HEK293T (cell line): ENCODE data around the gene TTC19.
"Not testable (repeated sequence)": the region's sequence is repeated elsewhere in the genome, so short reads cannot be mapped to it uniquely, and the experiment has no call there.

ENCODE experiments used
- CTCF ChIA-PET: fragments of 350-600 bp; formaldehyde crosslinking; extraction: SDS; loops from one replicate; lab custom pipeline; 2021; ENCODE audit warnings: antibody characterized with exemption, inconsistent platforms; lab: Yijun Ruan, JAX
- POLR2A ChIA-PET: fragments of 350-600 bp; formaldehyde crosslinking; extraction: SDS; loops from one replicate; lab custom pipeline; 2020; ENCODE audit warnings: antibody characterized with exemption, inconsistent platforms; lab: Yijun Ruan, JAX
- DNase-seq: peaks from one replicate; pipeline ENCODE4 v3.0.0; 2012; ENCODE audit warnings: mixed read lengths; ENCODE audit errors: extremely low spot score
- ARNT ChIP-seq: fragments of 450-650 bp; IDR thresholded peaks from 2 replicates; pipeline ENCODE4 v1.6.1; 2017; ENCODE audit warnings: mild to moderate bottlenecking
- BHLHE40 ChIP-seq: fragments of 450-650 bp; IDR thresholded peaks from 2 replicates; pipeline ENCODE4 v1.6.1; 2016; ENCODE audit warnings: mild to moderate bottlenecking, moderate library complexity, borderline replicate concordance
- CTBP1 ChIP-seq: fragments of 450-650 bp; IDR thresholded peaks from 2 replicates; pipeline ENCODE4 v1.6.1; 2016; ENCODE audit warnings: borderline replicate concordance
- ELF4 ChIP-seq: fragments of 450-650 bp; IDR thresholded peaks from 2 replicates; pipeline ENCODE4 v1.6.1; 2017; ENCODE audit warnings: antibody characterized with exemption
- FOXA1 ChIP-seq: fragments of 450-650 bp; IDR thresholded peaks from 2 replicates; pipeline ENCODE4 v1.6.1; 2016; ENCODE audit warnings: mild to moderate bottlenecking
- FOXK2 ChIP-seq: fragments of 450-650 bp; IDR thresholded peaks from 2 replicates; pipeline ENCODE4 v1.6.1; 2016; ENCODE audit warnings: mild to moderate bottlenecking
- FOXM1 ChIP-seq: fragments of 450-650 bp; IDR thresholded peaks from 2 replicates; pipeline ENCODE4 v1.6.1; 2017; ENCODE audit warnings: mild to moderate bottlenecking, borderline replicate concordance
- HDGF ChIP-seq: fragments of 450-650 bp; IDR thresholded peaks from 2 replicates; pipeline ENCODE4 v1.6.1; 2017; ENCODE audit warnings: antibody characterized with exemption, borderline replicate concordance
- L3MBTL2 ChIP-seq: fragments of 450-650 bp; conservative IDR thresholded peaks from 2 replicates; pipeline ENCODE4 v1.6.1; 2016; ENCODE audit warnings: mild to moderate bottlenecking
- LEF1 ChIP-seq: fragments of 450-650 bp; IDR thresholded peaks from 2 replicates; pipeline ENCODE4 v1.6.1; 2017; ENCODE audit warnings: mild to moderate bottlenecking, borderline replicate concordance
- NFRKB ChIP-seq: fragments of 450-650 bp; IDR thresholded peaks from 2 replicates; pipeline ENCODE4 v1.6.1; 2016; ENCODE audit warnings: mild to moderate bottlenecking, moderate library complexity
- PKNOX1 ChIP-seq: fragments of 450-650 bp; IDR thresholded peaks from 2 replicates; pipeline ENCODE4 v1.6.1; 2016
- SP1 ChIP-seq: fragments of 450-650 bp; IDR thresholded peaks from 2 replicates; pipeline ENCODE4 v1.6.1; 2017
- SUZ12 ChIP-seq: fragments of 450-650 bp; IDR thresholded peaks from 2 replicates; pipeline ENCODE4 v1.6.1; 2016; ENCODE audit warnings: mild to moderate bottlenecking
- TARDBP ChIP-seq: fragments of 450-650 bp; IDR thresholded peaks from 2 replicates; pipeline ENCODE4 v1.6.1; 2016
- ZNF384 ChIP-seq: fragments of 450-650 bp; IDR thresholded peaks from 2 replicates; pipeline ENCODE4 v1.6.1; 2016

TTC19 gene

DNA sequence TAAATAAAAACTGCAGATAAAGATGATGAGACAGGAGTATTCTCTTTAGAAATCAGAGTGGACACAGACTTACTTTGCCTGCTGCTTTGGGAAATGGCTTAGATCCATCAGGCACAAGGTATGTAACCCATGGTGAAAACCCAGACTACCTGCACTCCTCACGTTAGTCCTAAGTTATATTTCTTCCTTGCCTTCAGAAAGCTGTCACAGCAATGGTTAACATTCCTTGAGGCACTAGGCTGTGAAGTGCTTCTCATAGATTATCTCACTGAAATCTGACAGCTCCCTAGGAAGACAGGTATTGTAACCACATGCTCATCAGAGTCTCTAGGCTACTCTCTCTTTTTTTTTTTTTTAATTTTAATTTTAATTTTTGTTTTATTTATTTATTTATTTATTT, 21.0 kb upstream of the TTC19 start:
- CTCF ChIA-PET: no interaction called here
- no peak for DNase-seq
- POLR2A ChIA-PET: no interaction called here
- no peak for TF ChIP-seq HDGF
- no peak for TF ChIP-seq ARNT
- no peak for TF ChIP-seq TARDBP
- TF ChIP-seq SUZ12: no peak
- TF ChIP-seq ELF4: no peak
- TF ChIP-seq FOXA1: no peak
- TF ChIP-seq L3MBTL2: no peak
- TF ChIP-seq NFRKB: no peak
- TF ChIP-seq SP1: no peak
- no peak for TF ChIP-seq CTBP1
- TF ChIP-seq LEF1: no peak
- no peak for TF ChIP-seq BHLHE40
- TF ChIP-seq ZNF384: no peak
- no peak for TF ChIP-seq FOXM1
- no peak for TF ChIP-seq FOXK2

- DNase-seq, POLR2A ChIA-PET: not testable (repeated sequence)
- CTCF ChIA-PET: interaction anchor here (0.7 kb wide), 1 partner anchor 88 kb away, joined by 3 read pairs; no protein-coding TSS in a partner anchor
These were observed 20.6 kb upstream of the TTC19 start for GRCh38 chr17:15979013-15979412.

DNA sequence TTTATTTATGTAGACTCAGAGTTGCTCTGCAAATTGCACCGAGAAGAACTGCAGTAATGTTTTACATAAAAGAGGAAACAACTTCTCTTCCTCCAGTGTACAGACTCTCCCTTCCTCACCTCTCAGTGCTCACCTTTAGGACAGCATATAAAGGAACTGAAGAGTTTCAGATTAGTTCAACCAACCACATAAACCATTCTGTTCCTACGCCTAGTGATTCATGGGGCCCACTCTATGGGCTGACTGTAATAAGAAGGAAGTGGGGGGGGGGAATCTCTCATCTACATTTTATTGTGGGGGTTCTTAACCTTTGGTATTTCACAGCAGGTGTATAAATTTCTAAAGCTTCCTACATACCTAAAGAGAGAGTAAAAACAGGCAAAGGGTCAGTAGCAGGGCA, 18.4 kb upstream of the TTC19 start:
- ChIA-PET POLR2A (no interaction called here), CTCF (no interaction called here)
- TF ChIP-seq ZNF384 (no peak), HDGF (no peak), LEF1 (no peak), ARNT (no peak), FOXK2 (no peak), FOXA1 (no peak), SP1 (no peak), L3MBTL2 (no peak), CTBP1 (no peak), SUZ12 (no peak), ELF4 (no peak)
- no peak for DNase-seq

- CTCF ChIA-PET: interaction anchor here (0.8 kb wide), 1 partner anchor 12 kb away, joined by 4 read pairs; no protein-coding TSS in a partner anchor
- POLR2A ChIA-PET: no interaction called here
- TF ChIP-seq ARNT (no peak), CTBP1 (no peak), BHLHE40 (no peak), HDGF (no peak), SUZ12 (no peak), FOXK2 (no peak), FOXM1 (no peak), LEF1 (no peak), TARDBP (no peak), PKNOX1 (no peak), ZNF384 (no peak), FOXA1 (no peak), NFRKB (no peak), SP1 (no peak), L3MBTL2 (no peak), ELF4 (no peak)
- no peak for DNase-seq
These were observed 17.7 kb upstream of the TTC19 start for GRCh38 chr17:15981646-15982580.

GRCh38 chr17:15996322-15996721, 3.3 kb upstream of the TTC19 start:
- CTCF ChIA-PET: interaction anchor here (0.7 to 1.5 kb wide), 2 partner anchors 51 to 80 kb away, joined by 4 to 5 read pairs; partner anchors contain the start of gene ADORA2B
- POLR2A ChIA-PET: interaction anchor here (0.9 to 4.7 kb wide), 2 partner anchors 9 to 49 kb away, joined by 3 to 74 read pairs; partner anchors contain the start of gene ADORA2B
- DNase-seq: no peak
- TF ChIP-seq FOXA1: no peak
- no peak for TF ChIP-seq ELF4
- no peak for TF ChIP-seq SP1
- TF ChIP-seq FOXK2: no peak
- TF ChIP-seq ZNF384: no peak
- no peak for TF ChIP-seq ARNT
- TF ChIP-seq BHLHE40: no peak
- TF ChIP-seq LEF1: no peak
- TF ChIP-seq FOXM1: no peak
- TF ChIP-seq CTBP1: no peak
- TF ChIP-seq PKNOX1: no peak
- TF ChIP-seq SUZ12: no peak
- TF ChIP-seq HDGF: no peak
- TF ChIP-seq NFRKB: no peak
- no peak for TF ChIP-seq L3MBTL2
- TF ChIP-seq TARDBP: no peak

GRCh38 chr17:15998031-15998562, 1.5 kb upstream of the TTC19 start:
- ChIA-PET CTCF (interaction anchor here (0.7 to 1.9 kb wide), 2 partner anchors 32 to 49 kb away, joined by 3 to 5 read pairs; no protein-coding TSS in a partner anchor), POLR2A (interaction anchor here (1.7 to 4.7 kb wide), 7 partner anchors 8 to 169 kb away, joined by 6 to 74 read pairs (median 14); partner anchors contain the start of gene ADORA2B)
- TF ChIP-seq TARDBP: no peak
- TF ChIP-seq CTBP1: no peak
- no peak for TF ChIP-seq L3MBTL2
- no peak for TF ChIP-seq ZNF384
- TF ChIP-seq FOXA1: no peak
- TF ChIP-seq SUZ12: no peak
- no peak for TF ChIP-seq ARNT
- TF ChIP-seq FOXM1: no peak
- TF ChIP-seq NFRKB: no peak
- no peak for TF ChIP-seq LEF1
- TF ChIP-seq BHLHE40: no peak
- TF ChIP-seq HDGF: no peak
- no peak for TF ChIP-seq FOXK2
- TF ChIP-seq PKNOX1: no peak
- no peak for DNase-seq
